Measurements from ENCODE around the gene BFSP1.

BFSP1 gene

DNA sequence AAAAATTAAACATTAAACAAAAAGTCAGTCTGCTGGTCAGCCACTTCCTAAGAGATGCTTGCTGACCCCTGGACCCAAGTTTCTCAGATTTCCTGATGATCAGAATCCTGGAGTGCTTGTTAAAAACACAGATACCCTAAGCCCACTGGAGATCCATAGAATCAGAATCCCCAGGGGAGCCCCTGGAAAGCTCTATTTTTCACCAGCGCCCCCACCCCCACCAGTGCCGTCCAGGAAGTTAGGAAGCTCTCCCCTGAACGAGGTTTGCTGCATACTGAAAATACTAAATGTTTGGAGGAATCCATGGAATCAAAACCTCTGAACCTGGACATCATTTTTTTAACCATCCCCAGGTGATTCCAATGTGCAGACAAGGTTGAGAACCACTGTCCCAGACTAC lies 69.2 kb downstream of the BFSP1 start:
- no peak for DNase-seq (ENCODE audit: low read depth)

DNA sequence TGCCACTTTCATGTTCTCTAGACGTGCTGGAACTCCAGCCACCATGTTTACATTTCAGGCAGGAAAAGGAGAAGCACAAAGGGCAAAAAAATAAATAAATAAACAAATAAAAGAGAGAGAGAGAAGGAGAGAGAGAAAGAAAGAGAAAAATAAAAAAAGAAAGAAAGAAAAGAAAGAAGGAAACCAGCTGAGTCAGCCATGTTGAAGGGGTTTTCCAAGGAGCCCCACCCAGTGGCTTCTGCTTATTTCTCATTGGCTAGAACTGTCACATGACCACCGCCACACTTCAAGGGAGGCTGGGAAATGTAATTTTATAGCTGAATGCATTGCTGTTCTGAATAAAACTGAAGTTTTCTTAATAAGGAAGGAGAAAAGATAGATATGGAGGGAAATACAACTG lies 71.1 kb downstream of the BFSP1 start:
- peak; percentile 26 for DNase-seq (ENCODE audit: low read depth)

- peak; percentile 37 for DNase-seq (ENCODE audit: low read depth)
Observed at GRCh38 chr20:17457588-17458190, 73.5 kb downstream of the BFSP1 start.

DNA sequence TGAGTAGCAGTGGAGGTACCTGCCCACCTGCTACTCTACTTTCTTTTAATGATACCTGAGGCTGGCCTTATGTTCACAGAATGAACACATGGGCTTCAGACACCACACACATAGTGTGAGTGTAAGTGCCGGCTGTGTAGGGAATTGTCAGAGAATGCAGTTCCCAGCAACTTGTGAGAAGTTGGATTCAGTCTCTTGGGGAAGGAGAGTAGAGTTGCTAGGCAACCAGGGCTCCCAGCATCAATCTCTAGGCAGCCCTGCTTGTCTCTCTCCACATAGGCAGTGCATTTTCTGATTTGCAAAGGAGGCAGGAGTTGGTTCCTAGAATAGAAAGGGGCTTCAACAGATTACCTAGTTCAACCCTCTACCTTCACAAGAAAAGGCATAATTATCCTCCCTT lies 74.1 kb downstream of the BFSP1 start:
- DNase-seq (ENCODE audit: low read depth): no peak

GRCh38 chr20:17456279-17456678 lies 74.9 kb downstream of the BFSP1 start:
- DNase-seq (ENCODE audit: low read depth): no peak

DNA sequence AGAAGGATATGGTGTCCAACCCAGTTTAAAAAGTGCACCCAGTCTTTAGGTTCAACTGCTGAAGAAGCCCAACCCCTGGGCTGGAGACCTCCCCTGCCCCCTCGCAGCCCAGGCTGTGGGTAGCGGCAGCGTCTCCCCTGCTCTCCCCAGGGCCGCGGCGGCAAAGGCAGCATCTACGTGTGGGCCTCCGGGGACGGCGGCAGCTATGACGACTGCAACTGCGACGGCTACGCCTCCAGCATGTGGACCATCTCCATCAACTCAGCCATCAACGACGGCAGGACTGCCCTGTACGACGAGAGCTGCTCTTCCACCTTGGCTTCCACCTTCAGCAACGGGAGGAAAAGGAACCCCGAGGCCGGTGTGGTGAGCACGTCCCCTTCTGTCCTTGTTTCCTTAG lies 77.6 kb downstream of the BFSP1 start:
- no peak for DNase-seq (ENCODE audit: low read depth)

DNA sequence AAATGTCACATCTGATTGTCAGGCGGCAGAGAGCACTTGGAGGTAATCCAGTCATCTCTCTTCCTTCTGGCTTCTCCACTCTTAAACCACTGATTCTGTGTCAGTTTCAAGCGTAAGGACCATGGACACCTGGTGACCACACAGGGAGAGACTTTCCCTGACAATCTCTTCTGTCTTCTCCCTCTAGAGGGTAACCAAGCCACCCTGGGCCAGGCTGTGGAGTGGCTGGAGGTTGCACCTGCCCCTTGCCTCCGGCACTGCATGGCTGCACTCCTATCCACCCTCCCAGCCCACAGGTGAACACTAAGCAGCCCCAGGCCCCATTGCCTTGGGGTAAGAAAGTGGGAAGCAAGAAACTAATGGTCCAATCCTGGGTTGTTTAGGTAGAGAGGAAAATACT lies 78.7 kb downstream of the BFSP1 start:
- DNase-seq (ENCODE audit: low read depth): no peak

DNA sequence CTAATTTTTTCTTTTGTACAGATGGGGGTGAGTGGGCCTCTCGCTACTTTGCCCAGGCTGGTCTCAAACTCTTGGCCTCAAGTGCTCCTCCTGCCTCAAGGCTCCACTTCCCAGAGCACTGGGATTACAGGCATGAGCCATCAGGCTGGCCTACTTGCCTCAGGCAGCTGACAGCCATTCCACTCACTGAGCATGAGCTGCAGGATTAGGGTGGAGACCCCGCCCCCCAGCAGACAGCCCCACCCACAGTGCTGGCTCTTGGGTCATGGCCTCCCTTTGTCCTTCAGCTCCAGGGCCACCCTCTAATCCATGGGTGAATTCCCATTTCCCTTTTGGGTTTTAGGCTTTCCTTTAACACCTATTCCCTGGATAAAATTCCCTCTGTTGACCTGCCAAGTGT lies 82.1 kb downstream of the BFSP1 start:
- peak; percentile 17 for DNase-seq (ENCODE audit: low read depth)

- no peak for DNase-seq (ENCODE audit: low read depth)
Observed at GRCh38 chr20:17448071-17448470, 83.1 kb downstream of the BFSP1 start.

- no peak for DNase-seq (ENCODE audit: low read depth)
Observed at GRCh38 chr20:17446171-17446570, 85.0 kb downstream of the BFSP1 start.

GRCh38 chr20:17445543-17445942 lies 85.6 kb downstream of the BFSP1 start:
- DNase-seq (ENCODE audit: low read depth): no peak

GRCh38 chr20:17444091-17444490 lies 87.1 kb downstream of the BFSP1 start:
- DNase-seq (ENCODE audit: low read depth): no peak
